Fibroblast of lung (primary cell): ENCODE measurements around the gene SELENOH. TPM values are rescaled to one million over a fixed set of nuclear protein-coding genes. Genes with fewer than 3 reads are reported as not detected.
"Not testable (repeated sequence)": the region's sequence is repeated elsewhere in the genome, so short reads cannot be mapped to it uniquely, and the experiment has no call there.

ENCODE experiments used
- DNase-seq, 2 donors: peaks; one replicate each; pipeline versions ENCODE4 v3.0.0 to v3.0.0-alpha.2; 2010; ENCODE audit warnings: low read depth in 2 of 2
- H2AFZ ChIP-seq: 2 replicates; pipeline ENCODE4 v1.5.1; 2012; ENCODE audit warnings: low read length, control low read depth, inconsistent platforms
- H3K27ac ChIP-seq: 2 replicates; pipeline ENCODE4 v1.5.1; 2011; ENCODE audit warnings: low read length, control low read depth; ENCODE audit not compliant: insufficient read depth
- H3K27me3 ChIP-seq: 2 replicates; pipeline ENCODE4 v1.5.1; 2011; ENCODE audit warnings: mild to moderate bottlenecking, low read length; ENCODE audit not compliant: control insufficient read depth, insufficient read depth
- H3K36me3 ChIP-seq: 2 replicates; pipeline ENCODE4 v1.5.1; 2011; ENCODE audit warnings: low read length; ENCODE audit not compliant: control insufficient read depth, insufficient read depth
- H3K4me1 ChIP-seq: 2 replicates; pipeline ENCODE4 v1.5.1; 2011; ENCODE audit warnings: low read length; ENCODE audit not compliant: control insufficient read depth, insufficient read depth; ENCODE audit errors: extremely low read depth
- H3K4me2 ChIP-seq: 2 replicates; pipeline ENCODE4 v1.5.1; 2011; ENCODE audit warnings: low read length, control low read depth; ENCODE audit not compliant: insufficient read depth; ENCODE audit errors: extremely low read depth
- H3K4me3 ChIP-seq, 4 experiments: fragments of 200-600 bp in 1 of 4; sonication (generic) in 1 of 4; replicated peaks in 1 of 4; 2 replicates each; pipeline ENCODE4 v1.5.1; 2011 to 2016; ENCODE audit warnings: low read length in 4 of 4, low read depth in 3 of 4, mild to moderate bottlenecking in 3 of 4, control low read depth in 2 of 4, inconsistent platforms in 1 of 4, mixed read lengths in 1 of 4; ENCODE audit not compliant: insufficient read depth in 1 of 4; ENCODE audit errors: control extremely low read depth in 1 of 4
- H3K79me2 ChIP-seq: 2 replicates; pipeline ENCODE4 v1.5.1; 2012; ENCODE audit warnings: mild to moderate bottlenecking, low read length, inconsistent platforms; ENCODE audit not compliant: control insufficient read depth, insufficient read depth
- H3K9ac ChIP-seq: 2 replicates; pipeline ENCODE4 v1.5.1; 2011; ENCODE audit warnings: mild to moderate bottlenecking, low read length, control low read depth; ENCODE audit not compliant: insufficient read depth
- H3K9me3 ChIP-seq: 2 replicates; pipeline ENCODE4 v1.5.1; 2012; ENCODE audit warnings: low read depth, low read length; ENCODE audit not compliant: control insufficient read depth, insufficient read depth
- H4K20me1 ChIP-seq: 2 replicates; pipeline ENCODE4 v1.5.1; 2011; ENCODE audit warnings: low read length; ENCODE audit not compliant: control insufficient read depth, insufficient read depth; ENCODE audit errors: extremely low read depth
- EZH2 ChIP-seq: IDR thresholded peaks from 2 replicates; pipeline ENCODE4 v1.5.1; 2012; ENCODE audit warnings: low read length, control low read depth, mild to moderate bottlenecking; ENCODE audit errors: missing control alignments
- polyA plus RNA-seq, 2 donors: library from polyadenylated mRNA; depleted of rRNA in 1 of 2; stranded (reverse) in 1 of 2; unstranded in 1 of 2; fragments of >200 nt; gene quantifications; 2 replicates each; pipeline ENCODE4 v1.2.1, GENCODE V29; 2011 to 2012; ENCODE audit warnings: missing spikeins in 1 of 2
- total RNA-seq: library from RNA; depleted of rRNA; stranded (reverse); fragments of >200 nt; gene quantifications from 2 replicates; pipeline ENCODE4 v1.2.1, GENCODE V29; 2014
- TF ChIP-seq, protein P1 (sequence below), 2 donors: IDR thresholded peaks in 1 of 2; conservative IDR thresholded peaks in 1 of 2; 1 replicate in 1 of 2; 2 replicates in 1 of 2; pipeline ENCODE4 v1.5.1; 2011 to 2012; ENCODE audit warnings: low read length in 2 of 2, control low read depth in 1 of 2, inconsistent platforms in 1 of 2, low read depth in 1 of 2, mild to moderate bottlenecking in 1 of 2

Gene SELENOH
- total and polyA plus RNA-seq, 2 donors (not counting 1 experiment from before 2014, with no cell fraction given): 73.3 to 99.1 TPM

DNA sequence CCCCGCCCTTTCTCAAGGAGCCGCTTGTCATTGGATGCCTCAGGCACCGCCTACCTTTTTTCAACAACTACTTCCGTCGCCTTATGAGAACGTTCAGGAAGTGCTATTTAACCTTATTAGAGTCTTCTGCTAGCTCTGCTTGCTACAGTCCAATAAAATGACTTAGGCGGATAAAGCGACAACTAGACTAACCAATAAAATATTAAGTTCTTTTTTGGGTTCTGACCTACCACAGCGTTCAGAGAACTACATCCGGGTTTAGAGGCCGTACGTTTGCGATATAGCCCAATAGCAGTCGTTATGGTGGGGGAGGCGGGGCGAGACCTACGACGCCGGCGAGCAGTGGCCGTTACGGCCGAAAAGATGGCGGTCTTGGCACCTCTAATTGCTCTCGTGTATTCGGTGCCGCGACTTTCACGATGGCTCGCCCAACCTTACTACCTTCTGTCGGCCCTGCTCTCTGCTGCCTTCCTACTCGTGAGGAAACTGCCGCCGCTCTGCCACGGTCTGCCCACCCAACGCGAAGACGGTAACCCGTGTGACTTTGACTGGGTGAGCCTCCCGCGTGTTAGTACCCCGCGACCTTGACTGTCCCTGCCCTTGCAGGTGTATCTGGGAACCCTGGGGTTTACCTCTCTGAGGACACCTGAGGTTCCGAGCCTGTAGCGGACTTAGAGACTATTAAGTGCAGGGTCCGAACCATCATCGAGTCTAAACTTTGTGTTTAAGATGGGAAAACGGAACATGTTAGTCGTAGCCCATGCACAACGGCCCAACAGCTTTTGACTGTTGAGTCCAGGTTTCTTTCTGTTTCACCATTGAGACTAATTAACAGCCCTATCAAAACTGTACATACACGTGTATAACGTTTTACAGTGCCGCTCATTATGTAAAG lies 28.8 kb upstream of the SELENOH start, which contains the start of gene TMX2:
TMX2 (plus strand) TSS at position 338 of the 895 bp plus-strand sequence; CDS start at position 364, 26 bp downstream.
- Histone ChIP-seq H3K27me3 (no peaks in the 10 kb centered on the region), H3K9ac (peak within 1 kb of the TSS; percentile 87), H3K4me3 (peak within 1 kb of the TSS; percentile 95 to 100 (median 99)), H2AFZ (peak within 1 kb of the TSS; percentile 96), H3K79me2 (peaks cover 51% of the 10 kb centered on the region), H3K9me3 (no peaks in the 10 kb centered on the region), H4K20me1 (no peaks in the 10 kb centered on the region), H3K36me3 (no peaks in the 10 kb centered on the region), H3K4me1 (peaks cover 6% of the 10 kb centered on the region), H3K4me2 (peak within 1 kb of the TSS; percentile 97), H3K27ac (peak within 1 kb of the TSS; percentile 95)
- TF ChIP-seq, protein P1, sequence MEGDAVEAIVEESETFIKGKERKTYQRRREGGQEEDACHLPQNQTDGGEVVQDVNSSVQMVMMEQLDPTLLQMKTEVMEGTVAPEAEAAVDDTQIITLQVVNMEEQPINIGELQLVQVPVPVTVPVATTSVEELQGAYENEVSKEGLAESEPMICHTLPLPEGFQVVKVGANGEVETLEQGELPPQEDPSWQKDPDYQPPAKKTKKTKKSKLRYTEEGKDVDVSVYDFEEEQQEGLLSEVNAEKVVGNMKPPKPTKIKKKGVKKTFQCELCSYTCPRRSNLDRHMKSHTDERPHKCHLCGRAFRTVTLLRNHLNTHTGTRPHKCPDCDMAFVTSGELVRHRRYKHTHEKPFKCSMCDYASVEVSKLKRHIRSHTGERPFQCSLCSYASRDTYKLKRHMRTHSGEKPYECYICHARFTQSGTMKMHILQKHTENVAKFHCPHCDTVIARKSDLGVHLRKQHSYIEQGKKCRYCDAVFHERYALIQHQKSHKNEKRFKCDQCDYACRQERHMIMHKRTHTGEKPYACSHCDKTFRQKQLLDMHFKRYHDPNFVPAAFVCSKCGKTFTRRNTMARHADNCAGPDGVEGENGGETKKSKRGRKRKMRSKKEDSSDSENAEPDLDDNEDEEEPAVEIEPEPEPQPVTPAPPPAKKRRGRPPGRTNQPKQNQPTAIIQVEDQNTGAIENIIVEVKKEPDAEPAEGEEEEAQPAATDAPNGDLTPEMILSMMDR (conservative IDR thresholded peaks at IDR 0.05 in 1 of 2, IDR thresholded peaks at IDR 0.05 in 1 of 2; ENCODE audit: low read depth in 1 of 2, low read length in 2 of 2): no peak
- TF ChIP-seq EZH2: no peak
- DNase-seq: peak; percentile 100

DNA sequence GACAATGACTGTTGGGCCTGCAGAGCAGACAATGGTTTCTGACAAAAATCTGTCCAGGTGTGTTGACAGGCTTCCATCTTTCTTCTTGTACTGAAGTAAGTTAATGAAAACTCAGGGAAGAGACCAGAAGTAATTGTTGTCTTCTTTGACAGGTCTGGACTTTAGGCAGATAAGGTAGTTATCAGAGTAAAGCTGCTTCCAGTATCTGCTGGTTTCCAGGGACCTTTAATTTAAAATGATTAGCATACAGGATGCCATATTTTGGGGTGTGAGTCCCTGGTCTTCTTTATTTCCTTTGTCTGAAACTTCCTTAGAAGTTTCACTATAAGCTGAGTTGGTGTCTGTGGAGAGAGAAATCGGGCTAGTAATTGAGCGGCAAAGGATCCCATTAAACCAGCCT lies 27.5 kb upstream of the SELENOH start:
- no peak for TF ChIP-seq EZH2
- TF ChIP-seq, protein P1 (conservative IDR thresholded peaks at IDR 0.05 in 1 of 2, IDR thresholded peaks at IDR 0.05 in 1 of 2; ENCODE audit: low read depth in 1 of 2, low read length in 2 of 2): no peak
- peaks cover 54% of the 10 kb centered on the region for H3K79me2 ChIP-seq
- H3K9ac ChIP-seq: peak overlapping the region; percentile 16
- peaks cover 2% of the 10 kb centered on the region for H3K36me3 ChIP-seq
- DNase-seq: no peak
- H3K27ac ChIP-seq: no peak overlapping the region
- no peaks in the 10 kb centered on the region for H3K9me3 ChIP-seq
- H3K4me3 ChIP-seq: peak overlapping the region; percentile 85 to 100 (median 99)
- no peaks in the 10 kb centered on the region for H3K27me3 ChIP-seq
- no peaks in the 10 kb centered on the region for H4K20me1 ChIP-seq
- no peak overlapping the region for H2AFZ ChIP-seq
- H3K4me2 ChIP-seq: peak overlapping the region; percentile 97
- peaks cover 6% of the 10 kb centered on the region for H3K4me1 ChIP-seq

DNA sequence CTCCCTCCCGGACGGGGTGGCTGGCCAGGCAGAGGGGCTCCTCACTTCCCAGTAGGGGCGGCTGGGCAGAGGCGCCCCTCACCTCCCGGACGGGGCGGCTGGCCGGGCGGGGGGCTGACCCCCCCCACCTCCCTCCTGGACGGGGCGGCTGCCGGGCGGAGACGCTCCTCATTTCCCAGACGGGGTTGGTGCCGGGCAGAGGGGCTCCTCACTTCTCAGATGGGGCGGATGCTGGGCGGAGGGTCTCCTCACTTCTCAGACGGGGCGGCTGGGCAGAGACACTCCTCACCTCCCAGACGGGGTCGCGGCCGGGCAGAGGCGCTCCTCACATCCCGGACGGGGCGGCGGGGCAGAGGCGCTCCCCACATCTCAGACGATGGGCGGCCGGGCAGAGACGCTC lies 24.6 kb upstream of the SELENOH start:
- H3K36me3 ChIP-seq, H3K9ac ChIP-seq, H3K27ac ChIP-seq, H4K20me1 ChIP-seq, H3K4me3 ChIP-seq, H3K9me3 ChIP-seq, H3K27me3 ChIP-seq, H2AFZ ChIP-seq, H3K4me2 ChIP-seq, DNase-seq, H3K4me1 ChIP-seq: not testable (repeated sequence)
- H3K79me2 ChIP-seq: peaks cover 46% of the 10 kb centered on the region
